Myocyte (in vitro differentiated cells): Measurements from ENCODE around the gene ABCA13. TPM values are rescaled to one million over a fixed set of nuclear protein-coding genes. Genes with fewer than 3 reads are reported as not detected.

Experiments
- DNase-seq: peaks from one replicate; pipeline ENCODE4 v3.0.0-alpha.2; 2012; ENCODE audit warnings: low read depth
- total RNA-seq: library from RNA; depleted of rRNA; stranded (reverse); fragments of >200 nt; gene quantifications from 2 replicates; pipeline ENCODE4 v1.2.3, GENCODE V29; 2014

The ABCA13 gene
- total RNA-seq, 1 donor from 2014 or later = 1.7 TPM

- DNase-seq = no peak
Measured at GRCh38 chr7:48225101-48225500, 53.8 kb downstream of the ABCA13 start.

GRCh38 chr7:48237354-48237753 lies 66.1 kb downstream of the ABCA13 start:
- no peak for DNase-seq

- no peak for DNase-seq
Measured at GRCh38 chr7:48242846-48243245, 71.6 kb downstream of the ABCA13 start.

- DNase-seq = peak; percentile 72
Measured at GRCh38 chr7:48244864-48245271, 73.6 kb downstream of the ABCA13 start.

GRCh38 chr7:48245751-48246472 lies 74.7 kb downstream of the ABCA13 start:
- DNase-seq = no peak

GRCh38 chr7:48249166-48249565 lies 77.9 kb downstream of the ABCA13 start:
- no peak for DNase-seq

- peak; percentile 55 for DNase-seq
Measured at GRCh38 chr7:48250441-48250951, 79.2 kb downstream of the ABCA13 start.

GRCh38 chr7:48251766-48252165 lies 80.5 kb downstream of the ABCA13 start:
- DNase-seq = no peak

GRCh38 chr7:48252995-48253394 lies 81.7 kb downstream of the ABCA13 start:
- DNase-seq = no peak

GRCh38 chr7:48255046-48255445 lies 83.8 kb downstream of the ABCA13 start:
- DNase-seq = peak; percentile 52

GRCh38 chr7:48259463-48260280 lies 88.4 kb downstream of the ABCA13 start:
- DNase-seq = peak; percentile 73

- no peak for DNase-seq
Measured at GRCh38 chr7:48261696-48262095, 90.4 kb downstream of the ABCA13 start.

- no peak for DNase-seq
Measured at GRCh38 chr7:48262606-48263310, 91.5 kb downstream of the ABCA13 start.

- DNase-seq = no peak
Measured at GRCh38 chr7:48263311-48263650, 92.0 kb downstream of the ABCA13 start.

GRCh38 chr7:48269066-48269465 lies 97.8 kb downstream of the ABCA13 start:
- no peak for DNase-seq

- DNase-seq = peak; percentile 43
Measured at GRCh38 chr7:48274662-48275061, 103.4 kb downstream of the ABCA13 start.

- DNase-seq = no peak
Measured at GRCh38 chr7:48279420-48279819, 108.2 kb downstream of the ABCA13 start.

GRCh38 chr7:48280100-48280499 lies 108.8 kb downstream of the ABCA13 start:
- DNase-seq = peak; percentile 76

GRCh38 chr7:48285373-48285772 lies 114.1 kb downstream of the ABCA13 start:
- peak; percentile 41 for DNase-seq

GRCh38 chr7:48286836-48287235 lies 115.6 kb downstream of the ABCA13 start:
- DNase-seq = no peak

- DNase-seq = no peak
Measured at GRCh38 chr7:48289656-48290055, 118.4 kb downstream of the ABCA13 start.

GRCh38 chr7:48292949-48293348 lies 121.7 kb downstream of the ABCA13 start:
- DNase-seq = no peak
